ENCODE results near the gene ARID1B. TPM values are rescaled to one million over a fixed set of nuclear protein-coding genes. Genes with fewer than 3 reads are reported as not detected.

Gene ARID1B
- total and polyA plus RNA-seq, 2 of the 13 experiments (the other 11 are each of a cell fraction or from before 2014, with no cell fraction given): 20.1 to 32.6 TPM

DNA sequence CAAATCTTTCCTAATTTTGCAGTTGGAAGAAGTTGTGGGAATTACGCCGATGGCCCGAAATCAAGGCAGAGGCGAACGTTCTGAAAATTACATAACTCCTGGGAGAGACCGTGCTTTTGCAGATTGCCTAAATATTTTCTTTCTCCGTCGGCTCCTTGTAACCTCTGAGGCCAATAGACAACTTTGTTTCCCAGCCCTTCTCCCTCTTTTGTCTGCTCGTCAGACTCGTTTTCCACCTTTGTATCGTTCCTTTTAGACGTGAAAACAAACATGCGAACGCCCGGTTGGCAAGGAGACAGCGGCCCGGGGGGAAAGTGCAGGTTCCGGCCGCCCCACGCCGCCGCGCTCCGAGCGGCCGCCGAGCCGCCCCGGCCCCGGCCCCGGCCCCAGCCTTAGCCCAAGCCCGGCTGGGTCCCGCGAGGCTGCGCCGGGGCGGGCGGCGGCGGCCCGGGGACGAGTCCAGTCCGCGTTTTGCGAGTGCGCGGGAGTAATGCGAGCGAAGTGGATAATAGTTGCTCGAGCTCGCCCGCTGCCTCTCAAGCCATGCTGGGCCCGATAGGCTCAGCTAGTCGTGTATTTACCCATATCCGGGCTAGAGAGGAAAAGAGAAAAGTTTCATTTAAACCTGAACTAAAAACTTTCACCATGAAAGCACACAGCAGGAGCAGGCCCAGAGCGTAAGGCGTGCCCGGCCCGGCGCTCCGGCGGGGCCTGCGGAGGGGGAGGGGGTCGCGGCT is at the start of gene ARID1B (continued):
- TF ChIP-seq, protein P1, sequence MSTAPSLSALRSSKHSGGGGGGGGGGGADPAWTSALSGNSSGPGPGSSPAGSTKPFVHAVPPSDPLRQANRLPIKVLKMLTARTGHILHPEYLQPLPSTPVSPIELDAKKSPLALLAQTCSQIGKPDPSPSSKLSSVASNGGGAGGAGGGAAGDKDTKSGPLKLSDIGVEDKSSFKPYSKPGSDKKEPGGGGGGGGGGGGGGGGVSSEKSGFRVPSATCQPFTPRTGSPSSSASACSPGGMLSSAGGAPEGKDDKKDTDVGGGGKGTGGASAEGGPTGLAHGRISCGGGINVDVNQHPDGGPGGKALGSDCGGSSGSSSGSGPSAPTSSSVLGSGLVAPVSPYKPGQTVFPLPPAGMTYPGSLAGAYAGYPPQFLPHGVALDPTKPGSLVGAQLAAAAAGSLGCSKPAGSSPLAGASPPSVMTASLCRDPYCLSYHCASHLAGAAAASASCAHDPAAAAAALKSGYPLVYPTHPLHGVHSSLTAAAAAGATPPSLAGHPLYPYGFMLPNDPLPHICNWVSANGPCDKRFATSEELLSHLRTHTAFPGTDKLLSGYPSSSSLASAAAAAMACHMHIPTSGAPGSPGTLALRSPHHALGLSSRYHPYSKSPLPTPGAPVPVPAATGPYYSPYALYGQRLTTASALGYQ (CRISPR knock-in tag; IDR thresholded peaks at IDR 0.05): peak; percentile 12; the same call in 1 of the 2 replicates
- peak; percentile 49; the same call in 1 of the 2 replicates for TF ChIP-seq GABPB1 (CRISPR knock-in tag; IDR thresholded peaks at IDR 0.05)
- TF ChIP-seq ZNF577 (CRISPR knock-in tag; IDR thresholded peaks at IDR 0.05; ENCODE audit: borderline replicate concordance, low read depth): no peak
- peak; percentile 32; the same call in 1 of the 2 replicates for TF ChIP-seq GATAD1 (CRISPR knock-in tag; IDR thresholded peaks at IDR 0.05)
- peak; percentile 33; the same call in 1 of the 2 replicates for TF ChIP-seq ZNF782 (CRISPR knock-in tag; IDR thresholded peaks at IDR 0.05; ENCODE audit: borderline replicate concordance)
- peak; percentile 53 for TF ChIP-seq ISL2 (CRISPR knock-in tag; IDR thresholded peaks at IDR 0.05)
- TF ChIP-seq ZNF343 (CRISPR knock-in tag; IDR thresholded peaks at IDR 0.05): no peak
- peak; percentile 77 for TF ChIP-seq NFKB2 (CRISPR knock-in tag; IDR thresholded peaks at IDR 0.05; ENCODE audit: borderline replicate concordance)
- TF ChIP-seq ZNF780A (CRISPR knock-in tag; IDR thresholded peaks at IDR 0.05): 0 out of 2 replicates have a peak, but pooled peaks have one; percentile 40
- TF ChIP-seq HNRNPLL (IDR thresholded peaks at IDR 0.05; ENCODE audit: low read depth, low read length, poor library complexity, severe bottlenecking): peak; percentile 41
- no peak for TF ChIP-seq CC2D1A (CRISPR knock-in tag; IDR thresholded peaks at IDR 0.05)
- no peak for TF ChIP-seq ZNF761 (CRISPR knock-in tag; conservative IDR thresholded peaks at IDR 0.05)
- peak; percentile 36; the same call in 1 of the 2 replicates for TF ChIP-seq KMT2A (CRISPR knock-in tag; IDR thresholded peaks at IDR 0.05)
- TF ChIP-seq ZBTB3 (CRISPR knock-in tag; IDR thresholded peaks at IDR 0.05; ENCODE audit: borderline replicate concordance, low read depth): no peak
- TF ChIP-seq, protein P2, sequence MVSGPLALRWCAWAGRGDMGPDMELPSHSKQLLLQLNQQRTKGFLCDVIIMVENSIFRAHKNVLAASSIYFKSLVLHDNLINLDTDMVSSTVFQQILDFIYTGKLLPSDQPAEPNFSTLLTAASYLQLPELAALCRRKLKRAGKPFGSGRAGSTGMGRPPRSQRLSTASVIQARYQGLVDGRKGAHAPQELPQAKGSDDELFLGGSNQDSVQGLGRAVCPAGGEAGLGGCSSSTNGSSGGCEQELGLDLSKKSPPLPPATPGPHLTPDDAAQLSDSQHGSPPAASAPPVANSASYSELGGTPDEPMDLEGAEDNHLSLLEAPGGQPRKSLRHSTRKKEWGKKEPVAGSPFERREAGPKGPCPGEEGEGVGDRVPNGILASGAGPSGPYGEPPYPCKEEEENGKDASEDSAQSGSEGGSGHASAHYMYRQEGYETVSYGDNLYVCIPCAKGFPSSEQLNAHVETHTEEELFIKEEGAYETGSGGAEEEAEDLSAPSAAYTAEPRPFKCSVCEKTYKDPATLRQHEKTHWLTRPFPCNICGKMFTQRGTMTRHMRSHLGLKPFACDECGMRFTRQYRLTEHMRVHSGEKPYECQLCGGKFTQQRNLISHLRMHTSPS (CRISPR knock-in tag; IDR thresholded peaks at IDR 0.05; ENCODE audit: low read depth): no peak
- TF ChIP-seq ZNF615 (CRISPR knock-in tag; IDR thresholded peaks at IDR 0.05; ENCODE audit: borderline replicate concordance): no peak
- TF ChIP-seq DPF2 (CRISPR knock-in tag; IDR thresholded peaks at IDR 0.05; ENCODE audit: borderline replicate concordance, low read depth): no peak
- no peak for TF ChIP-seq TBX3 (IDR thresholded peaks at IDR 0.05; ENCODE audit: borderline replicate concordance)
- TF ChIP-seq ZNF788 (CRISPR knock-in tag; IDR thresholded peaks at IDR 0.05; ENCODE audit: borderline replicate concordance): no peak
- no peak for TF ChIP-seq HNRNPL (IDR thresholded peaks at IDR 0.05; ENCODE audit: low read depth, low read length)
- no peak for TF ChIP-seq MYNN (CRISPR knock-in tag; IDR thresholded peaks at IDR 0.05; ENCODE audit: low read depth)
- TF ChIP-seq FOSL2 (CRISPR knock-in tag; IDR thresholded peaks at IDR 0.05): no peak
- no peak; the same call in 1 of the 2 replicates for TF ChIP-seq ZSCAN30 (CRISPR knock-in tag; IDR thresholded peaks at IDR 0.05)
- no peak for TF ChIP-seq PAF1 (CRISPR knock-in tag; IDR thresholded peaks at IDR 0.05)
